Measurements from ENCODE around the gene GNG3. TPM values are rescaled to one million over a fixed set of nuclear protein-coding genes. Genes with fewer than 3 reads are reported as not detected.
"Not testable (repeated sequence)": the region's sequence is repeated elsewhere in the genome, so short reads cannot be mapped to it uniquely, and the experiment has no call there.

GNG3 gene
- total RNA-seq, 1 experiment from 2014 or later = not detected

DNA sequence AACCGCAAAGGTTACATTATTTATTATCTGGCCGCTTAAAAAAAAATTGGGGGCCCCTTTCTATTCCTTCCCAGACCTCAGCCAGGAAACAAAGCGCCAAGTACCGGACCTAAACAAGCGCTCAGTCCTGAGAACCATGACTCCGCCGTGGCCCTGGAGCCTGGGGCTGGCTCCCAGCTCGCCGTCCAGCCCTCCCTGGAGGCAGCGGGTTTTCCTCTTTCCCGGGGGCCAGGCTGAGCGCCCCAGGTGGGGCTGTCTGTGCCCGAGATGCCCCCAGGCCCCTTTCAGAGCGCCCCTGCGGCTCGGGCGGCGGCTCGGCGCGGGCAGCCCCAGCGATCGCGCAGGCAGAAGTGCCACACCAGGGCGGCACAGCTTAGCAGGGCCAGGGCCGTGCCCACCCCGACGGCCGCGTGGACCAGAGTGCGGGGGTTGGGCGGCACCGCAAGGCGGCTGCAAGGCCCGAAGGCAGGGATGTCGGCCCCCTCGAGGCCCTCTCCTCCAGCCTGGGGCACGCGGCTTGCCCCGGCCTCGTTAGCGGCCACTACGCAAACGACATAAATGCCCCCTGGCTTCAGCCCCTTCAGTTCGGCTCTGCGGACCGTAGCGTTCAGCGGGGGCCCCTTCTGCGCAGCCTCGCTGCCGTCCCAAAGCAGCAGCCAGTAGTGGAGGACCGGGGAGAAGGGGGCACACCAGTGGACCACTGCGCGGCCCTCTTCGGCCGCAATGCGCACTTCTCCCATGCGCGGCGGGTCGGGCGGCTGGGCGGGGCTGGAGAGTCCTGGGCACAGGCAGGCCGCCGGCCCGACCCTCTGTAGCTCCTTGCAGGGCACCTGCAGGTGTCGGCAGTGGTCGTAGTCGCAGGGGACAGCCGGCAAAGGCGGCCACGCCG is 19.7 kb upstream of the GNG3 start:
- DNase-seq (ENCODE audit: low read depth) = no peak

DNA sequence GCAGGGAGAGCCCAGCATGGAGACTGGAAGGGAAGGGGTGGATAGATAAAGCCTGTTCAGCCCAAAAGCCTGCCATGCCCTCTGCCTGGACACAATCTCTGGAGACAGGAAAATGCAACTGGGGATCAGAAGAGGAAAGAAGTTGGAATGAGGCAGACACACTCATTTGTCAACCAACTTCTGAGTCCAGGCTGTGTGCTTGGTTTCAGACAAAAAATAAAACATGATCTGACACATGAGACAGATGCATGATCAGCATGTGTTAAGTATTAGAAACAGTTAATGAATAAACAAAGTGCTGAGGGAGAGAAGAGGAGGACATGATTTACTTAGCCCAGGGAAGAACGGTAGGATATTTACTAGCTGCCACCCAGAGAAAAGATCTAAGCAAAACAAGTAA is 19.0 kb upstream of the GNG3 start:
- DNase-seq (ENCODE audit: low read depth) = no peak

DNA sequence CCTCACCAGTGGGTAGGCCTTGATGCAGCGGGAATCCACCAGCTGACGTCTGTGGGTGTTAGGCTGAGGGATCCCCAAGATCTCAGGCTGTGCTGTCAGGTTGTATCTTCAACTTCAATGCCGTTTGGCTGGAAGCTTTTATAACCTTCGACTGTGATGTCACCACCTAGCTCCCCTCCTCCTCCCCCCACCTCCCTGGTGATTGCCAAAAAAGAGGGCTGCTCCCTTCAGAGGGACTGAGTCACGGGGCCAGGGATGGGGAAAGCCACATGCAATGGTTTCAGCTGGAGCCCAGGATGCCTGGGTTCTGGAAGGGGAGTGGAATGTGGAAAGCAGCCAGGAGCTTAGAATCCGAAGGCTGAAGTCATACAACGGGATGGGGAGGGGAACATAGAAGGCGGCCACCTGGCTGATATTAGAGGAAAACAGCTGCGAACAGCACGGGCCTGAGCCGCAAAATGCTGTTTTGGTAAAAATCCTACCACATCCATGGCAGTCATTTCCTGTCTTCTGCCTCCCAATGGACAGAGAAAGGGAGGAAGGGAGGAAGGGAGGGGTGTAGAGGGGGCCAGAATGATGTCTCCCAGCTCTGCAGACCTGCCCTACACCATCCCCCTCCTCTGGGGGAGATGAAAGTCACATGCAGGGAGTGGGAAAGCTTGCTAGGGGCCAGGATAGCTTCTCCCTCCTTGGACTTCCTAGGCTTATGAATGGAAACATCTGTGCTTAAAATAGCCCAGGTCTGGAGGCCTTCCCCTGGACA is 17.9 kb upstream of the GNG3 start, which contains the start of gene LRRN4CL:
TSS of gene LRRN4CL (minus strand) at position 110 of the 763 bp plus-strand sequence. CDS start 1,022 bp downstream, outside the sequence.
- peak; percentile 69 for DNase-seq (ENCODE audit: low read depth)

DNA sequence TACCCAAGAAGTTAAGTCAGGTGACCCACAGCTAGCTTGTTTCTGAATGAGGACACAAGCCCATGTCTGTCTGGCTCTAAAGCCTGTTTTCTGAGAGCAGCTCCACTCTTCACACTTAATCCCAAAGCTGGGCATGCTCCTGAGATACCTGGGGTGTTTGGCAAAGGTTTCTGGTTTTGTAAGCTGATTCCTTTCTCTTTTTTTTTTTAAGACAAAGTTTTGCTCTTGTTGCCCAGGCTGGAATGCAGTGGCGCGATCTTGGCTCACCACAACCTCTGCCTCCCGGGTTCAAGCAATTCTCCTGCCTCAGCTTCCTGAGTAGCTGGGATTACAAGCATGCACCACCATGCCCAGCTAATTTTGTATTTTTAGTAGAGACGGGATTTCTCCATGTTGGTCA is 13.9 kb upstream of the GNG3 start:
- DNase-seq (ENCODE audit: low read depth) = not testable (repeated sequence)

DNA sequence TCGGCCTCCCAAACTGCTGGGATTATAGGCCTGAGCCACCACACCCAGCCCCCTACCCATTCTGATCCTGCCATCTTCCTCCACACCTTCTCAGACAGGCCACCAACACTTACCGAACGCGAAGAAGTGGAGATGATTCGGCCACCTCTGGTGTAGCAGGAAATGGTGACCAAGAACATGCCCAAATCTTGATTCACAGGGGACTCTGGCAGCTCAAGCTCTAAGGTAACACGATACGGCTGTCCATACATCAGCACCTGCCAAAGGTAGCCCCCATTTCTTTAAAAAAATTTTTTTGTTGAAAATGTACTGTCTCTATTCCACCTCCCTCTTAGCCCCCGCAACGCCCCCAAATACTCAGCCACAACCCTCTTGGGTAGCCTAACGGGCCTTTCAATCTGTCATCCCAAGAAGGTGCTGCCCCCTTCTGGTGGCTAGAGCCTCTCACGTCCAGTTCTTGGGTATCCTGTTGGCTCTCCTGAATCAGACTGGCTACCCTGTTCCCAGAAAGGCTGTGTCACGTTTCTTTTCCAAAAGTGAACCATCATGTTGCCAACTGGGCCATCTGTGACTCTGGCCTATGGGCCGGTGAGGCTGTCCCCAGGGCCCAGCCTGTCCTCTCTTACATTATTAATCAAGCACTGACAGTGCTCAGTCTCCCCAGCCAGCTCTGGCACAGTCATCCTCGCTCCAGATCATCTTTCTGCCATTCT is 12.9 kb upstream of the GNG3 start:
- DNase-seq (ENCODE audit: low read depth) = peak; percentile 62

DNA sequence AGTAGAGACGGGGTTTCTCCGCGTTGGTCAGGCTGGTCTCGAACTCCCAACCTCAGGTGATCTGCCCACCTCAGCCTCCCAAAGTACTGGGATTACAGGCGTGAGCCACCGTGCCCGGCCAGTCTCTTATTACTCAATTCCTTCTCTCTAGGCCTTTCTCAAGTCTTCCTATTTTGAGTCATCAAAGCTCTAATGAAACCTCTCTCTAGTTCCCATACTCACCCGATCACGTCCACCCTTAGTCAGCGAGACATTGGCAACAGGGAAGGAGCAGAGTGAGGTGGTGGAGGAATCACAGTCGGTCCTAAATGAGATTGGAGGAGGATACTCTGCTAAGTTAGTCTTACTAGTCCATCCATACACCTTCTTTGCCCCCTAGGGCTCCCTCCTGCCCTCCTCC is 5.2 kb upstream of the GNG3 start:
- DNase-seq (ENCODE audit: low read depth) = no peak

DNA sequence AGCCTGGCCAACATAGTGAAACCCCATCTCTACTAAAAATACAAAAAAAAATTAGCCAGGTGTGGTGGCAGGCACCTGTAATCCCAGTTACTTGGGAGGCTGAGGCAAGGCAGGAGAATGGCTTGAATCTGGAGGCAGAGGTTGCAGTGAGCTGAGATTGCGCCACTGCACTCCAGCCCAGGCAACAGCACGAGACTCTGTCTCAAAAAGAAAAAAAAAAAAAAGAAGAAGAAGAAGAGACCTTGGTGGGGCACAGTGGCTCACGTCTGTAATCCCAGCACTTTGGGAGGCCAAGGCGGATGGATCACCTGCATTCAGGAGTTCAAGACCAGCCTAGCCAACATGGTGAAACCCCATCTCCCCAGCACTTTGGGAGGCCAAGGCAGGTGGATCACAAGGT is 3.6 kb upstream of the GNG3 start:
- DNase-seq (ENCODE audit: low read depth) = not testable (repeated sequence)

DNA sequence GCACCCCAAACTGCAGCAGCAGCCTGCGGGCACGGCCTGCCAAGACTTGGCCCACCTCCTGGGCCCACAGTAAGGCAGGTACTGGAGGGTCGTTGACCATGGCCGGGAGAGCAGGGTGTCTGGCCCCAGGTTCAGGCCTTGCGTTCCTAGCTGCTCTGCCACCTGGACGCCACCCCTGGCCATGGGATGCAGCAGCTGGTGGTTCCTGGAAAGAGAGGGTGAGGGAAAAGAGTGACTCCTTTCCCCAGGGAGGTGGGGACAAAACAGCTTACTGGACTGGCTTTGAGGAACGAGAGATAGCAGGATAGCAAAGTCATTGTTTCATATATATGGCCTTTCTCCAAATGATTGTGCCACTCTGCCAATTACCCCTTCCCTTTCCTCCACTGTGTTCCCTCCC is 2.1 kb upstream of the GNG3 start:
- no peak for DNase-seq (ENCODE audit: low read depth)

DNA sequence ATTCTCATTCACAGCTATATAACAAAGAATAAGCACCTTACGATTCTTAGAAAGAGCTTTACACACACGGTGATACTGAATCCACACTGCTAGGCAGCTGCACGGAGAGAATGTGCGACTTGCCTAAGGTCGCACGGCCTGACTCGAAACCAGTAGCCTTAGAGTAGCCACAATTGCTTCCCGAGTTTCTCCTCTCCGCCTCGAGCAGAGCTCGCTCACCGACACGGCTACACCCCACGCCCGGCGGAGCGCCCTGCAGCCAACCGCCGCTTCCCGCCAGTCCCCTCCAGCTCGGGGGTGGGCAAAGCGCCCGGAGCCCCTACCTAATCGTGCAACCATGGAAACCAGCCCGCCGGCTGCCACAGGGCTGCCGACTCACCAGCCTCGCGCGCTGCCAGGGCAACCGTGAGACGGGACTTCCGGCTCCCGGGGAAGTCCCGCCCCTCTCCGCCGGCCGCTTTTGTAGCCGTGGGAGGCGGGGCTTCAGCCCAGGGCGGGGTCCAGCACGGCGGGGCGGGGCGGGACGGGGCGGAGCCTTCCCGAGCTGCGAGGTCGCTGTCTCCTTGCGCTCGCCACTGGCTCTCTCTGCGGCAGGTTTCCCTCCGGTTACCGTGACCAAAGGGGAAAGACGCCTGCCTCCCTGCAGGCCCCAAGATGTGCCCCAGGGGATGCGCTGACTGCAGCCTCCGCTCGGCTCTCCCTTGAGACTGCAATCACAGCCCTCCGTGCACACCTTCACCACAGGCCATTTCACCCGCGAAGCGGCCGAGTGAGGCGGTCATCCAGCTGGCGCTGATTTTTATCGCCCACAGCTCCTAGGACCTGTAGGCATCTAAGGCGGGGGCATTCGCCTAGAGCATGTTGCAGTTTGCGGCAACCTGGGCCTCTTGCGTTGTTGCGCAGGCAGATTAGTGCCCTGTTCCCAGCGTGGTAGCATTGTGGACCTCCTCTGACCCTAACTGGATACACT is 1.3 kb upstream of the GNG3 start:
- peak; percentile 90 for DNase-seq (ENCODE audit: low read depth)

DNA sequence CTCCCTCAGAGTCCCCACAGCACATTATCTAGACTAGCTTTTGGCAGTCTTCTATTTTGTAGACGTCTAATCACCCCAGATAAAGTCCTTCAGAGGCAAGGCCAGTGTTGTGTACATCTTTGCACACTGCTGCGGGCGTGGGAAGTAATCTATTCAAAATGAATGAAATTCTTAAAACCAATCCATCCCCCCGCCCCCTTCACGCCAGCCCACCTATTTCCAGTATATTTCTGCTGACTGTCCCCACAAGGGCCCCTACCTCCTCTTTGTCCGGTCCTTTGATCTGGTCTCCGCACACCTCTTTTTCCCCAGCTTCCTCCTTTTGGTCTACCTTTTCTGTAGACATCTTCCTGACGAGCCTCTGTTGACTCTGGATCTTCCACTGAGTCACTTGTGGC is 627 bp upstream of the GNG3 start:
- no peak for DNase-seq (ENCODE audit: low read depth)

DNA sequence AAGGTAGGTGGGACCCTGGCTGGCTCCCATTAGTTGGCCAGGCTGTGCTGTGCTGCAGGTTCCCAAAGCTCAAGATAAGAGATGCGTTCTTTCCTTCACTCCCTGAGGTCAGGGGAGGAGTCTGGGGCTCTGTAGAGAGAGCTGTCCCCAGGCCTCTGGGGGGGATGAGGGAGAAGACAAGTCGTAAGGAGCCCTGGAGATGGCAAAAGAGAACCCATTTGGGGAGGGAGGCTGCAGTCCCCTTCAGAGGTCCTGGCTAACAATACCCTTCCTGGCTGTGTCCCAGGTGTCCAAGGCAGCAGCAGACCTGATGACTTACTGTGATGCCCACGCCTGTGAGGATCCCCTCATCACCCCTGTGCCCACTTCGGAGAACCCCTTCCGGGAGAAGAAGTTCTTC is 916 bp downstream of the GNG3 start:
- DNase-seq (ENCODE audit: low read depth) = no peak

DNA sequence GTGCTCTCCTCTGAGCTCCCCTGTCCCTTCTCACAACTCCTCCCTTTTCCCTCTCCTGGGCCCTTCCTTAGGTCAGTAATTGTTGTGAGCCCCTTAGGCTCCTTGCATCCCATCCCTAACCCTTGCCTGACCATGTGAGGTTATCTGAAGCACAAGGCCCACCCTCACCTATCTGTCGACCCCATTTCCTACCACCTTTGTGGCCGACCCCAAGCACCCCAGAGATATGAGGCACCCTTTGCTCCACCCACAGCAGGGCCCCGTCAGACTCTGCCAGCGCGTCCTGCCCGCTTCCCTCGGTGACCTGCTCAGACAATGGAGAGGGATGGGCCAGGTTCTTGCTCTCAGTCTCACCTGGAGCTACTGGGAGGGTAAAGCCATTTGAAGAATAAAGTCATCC is 1.3 kb downstream of the GNG3 start:
- no peak for DNase-seq (ENCODE audit: low read depth)

DNA sequence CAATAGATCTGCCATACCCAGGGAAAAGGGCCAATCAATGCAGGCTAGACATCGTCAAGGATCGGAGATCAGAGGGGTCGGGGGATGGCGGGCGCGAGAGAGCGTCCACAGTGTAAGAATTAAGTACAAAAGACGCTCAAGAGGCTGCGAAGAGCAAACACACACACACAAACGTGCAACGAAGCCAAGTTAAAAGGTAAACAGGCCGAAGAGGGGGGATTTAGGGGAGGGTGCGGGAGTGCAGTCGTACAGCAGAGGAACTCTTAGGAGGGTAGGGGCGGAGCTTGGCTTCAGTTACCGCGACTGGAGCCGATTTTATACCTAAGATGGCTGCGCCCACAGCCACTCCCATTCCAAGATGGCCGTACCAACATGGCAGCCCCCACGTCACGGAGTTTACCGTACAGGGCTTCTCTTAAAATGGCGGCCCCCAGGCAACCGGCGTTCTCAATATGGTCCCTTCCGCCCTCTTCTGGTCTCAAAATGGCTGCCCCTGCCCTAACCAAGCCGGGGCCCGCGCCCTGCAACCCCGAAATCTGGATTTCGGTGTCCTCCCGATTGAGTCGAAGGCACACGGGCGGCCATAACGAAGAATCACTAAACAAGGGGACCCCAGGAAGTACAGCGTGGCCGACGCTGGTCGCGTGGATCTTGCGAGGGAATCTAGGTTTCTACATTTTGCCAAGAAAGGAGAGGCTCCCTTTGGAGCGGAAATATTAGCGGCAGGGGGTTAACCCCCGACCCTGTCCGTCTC is 1.9 kb downstream of the GNG3 start:
- peak; percentile 50 for DNase-seq (ENCODE audit: low read depth)

DNA sequence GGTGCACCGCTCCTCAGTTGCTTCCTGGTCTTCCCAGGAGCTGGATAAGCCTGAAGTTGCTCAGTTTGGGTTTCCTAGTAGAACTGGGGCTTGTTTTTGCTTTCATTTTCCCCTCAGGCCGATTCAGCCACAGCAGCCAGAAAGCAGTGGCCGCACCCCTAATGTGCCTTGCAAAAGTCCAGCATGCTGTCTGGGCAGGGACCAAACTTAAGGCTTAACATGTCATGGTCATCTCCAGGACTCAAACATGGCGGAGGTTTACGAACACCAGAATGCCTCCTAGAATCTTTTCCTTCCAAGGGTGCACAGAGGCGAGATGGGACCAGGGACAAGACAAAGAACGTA is 2.5 kb downstream of the GNG3 start:
- DNase-seq (ENCODE audit: low read depth) = no peak

DNA sequence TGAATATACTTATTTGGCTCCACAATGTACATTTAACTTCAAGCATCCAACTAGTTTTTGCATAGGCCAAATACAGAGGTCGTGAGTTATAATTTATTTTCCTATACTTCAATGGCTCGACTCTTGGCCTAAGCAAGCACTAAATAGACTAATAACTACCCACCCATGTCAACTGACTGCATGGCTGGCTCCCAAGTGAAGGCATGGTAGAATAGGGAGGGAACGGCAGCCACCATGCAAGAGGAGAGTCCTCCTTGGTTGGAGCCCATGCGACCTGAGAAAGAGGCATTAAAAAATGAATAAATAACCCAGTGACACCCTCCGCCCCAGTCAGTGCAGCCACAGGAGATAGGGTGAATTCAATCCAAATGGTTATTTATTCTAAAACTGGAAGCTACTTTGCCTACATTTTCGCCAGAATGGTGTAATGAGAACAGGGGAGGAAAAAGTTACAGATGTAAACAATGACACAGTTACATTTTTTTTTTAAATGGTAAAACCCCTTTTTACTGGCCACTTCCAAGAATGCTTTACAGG is 4.9 kb downstream of the GNG3 start:
- DNase-seq (ENCODE audit: low read depth) = no peak

DNA sequence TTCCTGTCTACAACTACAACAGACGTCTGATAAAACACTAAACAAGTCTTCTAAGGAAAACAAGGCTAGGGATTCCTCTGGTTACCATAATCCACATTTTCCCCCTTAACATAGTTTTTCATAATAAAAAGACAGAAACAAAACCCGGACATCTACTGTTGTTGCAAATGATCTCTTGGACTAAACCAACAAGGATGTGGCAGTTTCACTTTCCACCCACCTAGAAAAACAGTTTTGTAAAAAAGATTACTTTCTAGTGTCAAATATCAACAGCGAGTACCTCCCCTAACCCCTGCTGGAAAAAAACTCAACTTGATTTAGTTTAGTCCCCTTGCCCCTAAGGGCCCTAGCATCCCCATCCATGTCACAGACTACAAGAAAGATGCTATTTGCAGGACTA is 5.4 kb downstream of the GNG3 start:
- no peak for DNase-seq (ENCODE audit: low read depth)

DNA sequence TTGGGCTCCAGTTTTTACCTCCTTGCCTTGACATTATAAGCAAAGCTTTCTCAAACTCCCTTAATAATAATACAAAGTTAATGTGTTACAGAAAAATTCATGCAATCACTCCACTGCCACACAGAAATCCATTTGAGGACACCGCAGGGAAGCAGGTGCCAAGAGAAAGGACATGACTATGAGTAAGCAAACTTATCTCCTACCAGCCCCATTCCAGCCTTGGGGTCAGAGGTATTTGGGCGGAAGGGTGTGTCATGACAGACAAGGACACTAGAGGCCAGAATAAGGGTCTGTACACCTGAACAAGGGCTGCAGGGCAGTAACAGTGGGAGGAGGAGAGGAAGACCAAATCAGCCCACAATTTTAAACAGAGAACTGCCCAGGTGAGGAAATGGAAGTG is 5.9 kb downstream of the GNG3 start:
- no peak for DNase-seq (ENCODE audit: low read depth)

DNA sequence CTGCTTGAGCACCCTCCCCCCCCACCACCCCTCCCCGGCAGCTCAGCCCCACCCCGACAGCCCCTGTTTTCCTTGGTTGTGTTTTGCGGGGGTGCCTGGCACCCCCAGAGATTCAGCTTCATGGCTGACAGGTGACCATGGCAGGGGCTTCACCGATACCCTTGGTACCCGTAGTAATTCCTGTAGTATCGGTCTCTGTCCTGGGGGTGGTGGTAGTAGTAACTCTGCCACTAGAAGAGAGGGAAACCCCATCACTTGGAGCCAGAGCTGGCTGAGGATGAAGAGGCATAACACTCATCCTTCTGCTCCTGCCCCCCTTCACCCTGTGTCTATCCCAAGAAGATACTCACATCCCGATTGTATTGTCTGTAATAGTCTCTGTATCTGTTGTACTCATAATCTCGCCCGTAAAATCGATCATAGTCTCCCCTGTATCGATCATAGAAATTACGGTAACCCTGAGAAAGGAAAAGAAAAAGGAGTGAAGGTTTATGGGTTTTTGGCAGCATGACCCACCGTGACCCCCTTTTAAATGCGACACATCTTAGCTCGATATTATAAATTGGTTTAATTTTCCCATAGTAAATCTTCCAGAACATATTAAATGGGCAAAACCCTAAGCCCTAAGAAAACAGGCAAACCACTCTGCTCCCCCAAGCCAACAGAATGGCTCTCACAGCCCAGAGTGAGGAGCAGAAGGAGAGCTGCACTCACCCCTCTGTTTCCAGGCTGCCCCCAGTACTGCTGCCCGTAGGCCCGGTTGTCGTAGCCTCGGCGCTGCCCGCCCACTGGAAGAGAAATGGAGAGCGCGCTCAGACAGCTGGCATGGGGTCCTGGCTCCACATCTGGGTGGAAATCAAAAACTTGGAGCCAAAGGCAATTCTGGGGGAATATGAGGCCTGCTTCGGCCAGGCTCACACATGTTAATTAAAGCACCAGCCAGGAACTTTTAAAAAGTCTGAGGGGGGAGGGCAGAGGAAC is 8.0 kb downstream of the GNG3 start:
- no peak for DNase-seq (ENCODE audit: low read depth)

DNA sequence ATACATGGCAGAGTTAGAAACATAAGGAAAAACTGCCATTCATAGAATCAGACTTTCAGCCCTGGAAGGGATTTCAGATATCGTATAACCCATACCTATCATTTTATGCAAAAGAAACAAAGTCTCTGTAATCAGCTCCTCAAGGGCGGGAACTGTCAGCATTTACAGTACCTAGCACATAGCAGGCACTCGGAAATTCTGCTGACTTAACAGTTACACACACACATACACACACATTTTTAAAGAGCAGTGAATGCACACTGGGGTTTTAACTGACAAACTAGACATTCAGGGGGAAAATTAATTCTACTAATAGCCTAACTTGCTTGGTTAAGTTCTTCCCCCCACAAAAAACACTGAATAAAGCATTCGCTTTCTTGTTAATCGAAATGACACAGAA is 8.7 kb downstream of the GNG3 start:
- no peak for DNase-seq (ENCODE audit: low read depth)

Measured in HT1080 (cell line).